B cell (primary cell): ENCODE data around the gene GNGT2.

Experiments used
- CTCF ChIP-seq: fragments of 200-600 bp; IDR thresholded peaks from one replicate; pipeline ENCODE4 v1.8.0; 2022; ENCODE audit warnings: antibody characterized with exemption, mild to moderate bottlenecking
- EZH2 ChIP-seq: IDR thresholded peaks from 2 replicates; pipeline ENCODE4 v1.6.1; 2012; ENCODE audit warnings: borderline replicate concordance, low read depth, mild to moderate bottlenecking, moderate library complexity, low read length; ENCODE audit not compliant: insufficient read depth, poor library complexity, severe bottlenecking

- TF ChIP-seq CTCF (no peak), EZH2 (no peak)
Measured at GRCh38 chr17:49213399-49213798, 3.0 kb upstream of the GNGT2 start.
